Keratinocyte (primary cell): Measurements from ENCODE around the gene GREM1.

Experiments used
- CTCF ChIP-seq, 3 experiments: IDR thresholded peaks in 1 of 3; conservative IDR thresholded peaks in 1 of 3; optimal IDR thresholded peaks in 1 of 3; 2 replicates in 2 of 3; 3 replicates in 1 of 3; pipeline versions ENCODE3 to v1.5.1; 2011; ENCODE audit warnings: low read length in 3 of 3, mild to moderate bottlenecking in 3 of 3, moderate library complexity in 2 of 3, control low read depth in 1 of 3, inconsistent platforms in 1 of 3; ENCODE audit not compliant: insufficient read depth in 2 of 3; ENCODE audit errors: extremely low read depth in 1 of 3
- EZH2 ChIP-seq: IDR thresholded peaks from one replicate; pipeline ENCODE4 v1.6.1; 2012; ENCODE audit warnings: inconsistent platforms, mild to moderate bottlenecking, low read length, moderate library complexity

GRCh38 chr15:32736701-32737061, 18.9 kb downstream of the GREM1 start:
- TF ChIP-seq CTCF (optimal IDR thresholded peaks at IDR 0.05 in 1 of 3, IDR thresholded peaks at IDR 0.05 in 1 of 3, conservative IDR thresholded peaks at IDR 0.05 in 1 of 3; ENCODE audit: extremely low read depth in 1 of 3, insufficient read depth in 2 of 3, low read length in 3 of 3) (no peak), EZH2 (no peak)
